Measurements from ENCODE around the gene MDM4. TPM values are rescaled to one million over a fixed set of nuclear protein-coding genes. Genes with fewer than 3 reads are reported as not detected.

MDM4 gene
- total and polyA plus RNA-seq, 2 donors (not counting 3 experiments of a cell fraction or from before 2014, with no cell fraction given) = 11.7 to 67.0 TPM

- Histone ChIP-seq H3K9ac (replicated peaks; ENCODE audit: extremely low read depth, insufficient read depth, low read length) (no peak overlapping the region), H4K20me1 (replicated peaks; ENCODE audit: control insufficient read depth, extremely low read depth, insufficient read depth, low read length) (no peaks in the 10 kb centered on the region), H3K9me1 (replicated peaks; ENCODE audit: control insufficient read depth, extremely low read depth, insufficient read depth, low read length) (no peaks in the 10 kb centered on the region), H3K4me3 (replicated peaks in 1 of 3; ENCODE audit: insufficient read depth in 1 of 3, low read depth in 1 of 3, low read length in 3 of 3) (no peak overlapping the region), H3K79me2 (ENCODE audit: control insufficient read depth, insufficient read depth, low read length) (no peaks in the 10 kb centered on the region), H3K4me1 (ENCODE audit: control insufficient read depth, extremely low read depth, insufficient read depth, low read length) (no peaks in the 10 kb centered on the region), H3K9me3 (replicated peaks; ENCODE audit: control insufficient read depth, insufficient read depth, low read length) (no peaks in the 10 kb centered on the region), H3K27ac (ENCODE audit: insufficient read depth, low read depth, low read length) (no peak overlapping the region), H3K4me2 (ENCODE audit: insufficient read depth, low read length) (no peak overlapping the region), H3K36me3 (ENCODE audit: control insufficient read depth in 2 of 2, extremely low read depth in 1 of 2, insufficient read depth in 2 of 2, low read length in 2 of 2) (no peaks in the 10 kb centered on the region), H2AFZ (ENCODE audit: low read depth, low read length) (no peak overlapping the region), H3K27me3 (ENCODE audit: control insufficient read depth in 2 of 2, insufficient read depth in 2 of 2, low read length in 2 of 2) (peaks cover 16 to 27% of the 10 kb centered on the region in 2 experiments)
- DNase-seq (ENCODE audit: low read depth, low spot score) = no peak
- no peak for TF ChIP-seq MAX (IDR thresholded peaks at IDR 0.05; ENCODE audit: insufficient read depth, insufficient read length)
- no peak for TF ChIP-seq JUN (IDR thresholded peaks at IDR 0.05; ENCODE audit: borderline replicate concordance, insufficient read depth, insufficient read length, low read depth)
- no peak for TF ChIP-seq POLR2AphosphoS5 (IDR thresholded peaks at IDR 0.05; ENCODE audit: insufficient read depth, low read depth, low read length)
- no peak for TF ChIP-seq FOS (IDR thresholded peaks at IDR 0.05; ENCODE audit: borderline replicate concordance, insufficient read depth, low read length)
- TF ChIP-seq GATA2 (IDR thresholded peaks at IDR 0.05; ENCODE audit: insufficient read depth, insufficient read length, low read depth, low read length) = no peak
- POLR2A ChIA-PET = no interaction called here
- no peak for FAIRE-seq
- CTCF ChIA-PET = no interaction called here
- intact Hi-C loops (cut with micrococcal nuclease) (no loop called here), dilution Hi-C loops (cut with MboI; ENCODE audit: extremely low pct_ligation_motif_present, low sequenced_read_pairs) (no loop called here)
- no TSS peak for BruUV-seq (replicated peaks)
These were observed 82.9 kb downstream of the MDM4 start for GRCh38 chr1:204599098-204599497.

DNA sequence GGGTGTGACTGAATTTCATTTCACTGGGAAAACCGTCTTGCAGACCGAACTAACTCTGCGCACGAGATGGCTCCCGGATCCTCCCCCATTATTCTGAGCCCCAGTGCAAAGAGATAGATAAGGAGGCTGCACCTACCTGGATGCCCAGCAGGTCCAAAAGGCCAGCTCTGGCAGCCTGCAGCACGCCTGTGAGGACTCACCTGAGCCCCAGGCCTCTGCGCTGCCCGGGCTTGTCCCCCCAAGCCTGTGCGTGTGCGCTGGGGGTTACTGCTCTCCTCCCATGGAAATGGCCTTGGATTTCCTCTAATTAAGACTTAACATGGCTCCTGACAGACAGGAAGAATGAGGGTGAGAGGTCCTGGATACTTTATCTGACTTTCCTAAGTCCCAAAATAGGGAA is 83.4 kb downstream of the MDM4 start:
- no peak overlapping the region for H2AFZ ChIP-seq (ENCODE audit: low read depth, low read length)
- peaks cover 16 to 27% of the 10 kb centered on the region in 2 experiments for H3K27me3 ChIP-seq (ENCODE audit: control insufficient read depth in 2 of 2, insufficient read depth in 2 of 2, low read length in 2 of 2)
- no peak overlapping the region for H3K4me2 ChIP-seq (ENCODE audit: insufficient read depth, low read length)
- BruUV-seq (replicated peaks) = no TSS peak
- POLR2A ChIA-PET = no interaction called here
- FAIRE-seq (no peak), DNase-seq (ENCODE audit: low read depth, low spot score) (no peak)
- no peaks in the 10 kb centered on the region for H3K36me3 ChIP-seq (ENCODE audit: control insufficient read depth in 2 of 2, extremely low read depth in 1 of 2, insufficient read depth in 2 of 2, low read length in 2 of 2)
- H3K4me1 ChIP-seq (ENCODE audit: control insufficient read depth, extremely low read depth, insufficient read depth, low read length) = no peaks in the 10 kb centered on the region
- no peaks in the 10 kb centered on the region for H3K9me1 ChIP-seq (replicated peaks; ENCODE audit: control insufficient read depth, extremely low read depth, insufficient read depth, low read length)
- CTCF ChIA-PET = no interaction called here
- H3K4me3 ChIP-seq (replicated peaks in 1 of 3; ENCODE audit: insufficient read depth in 1 of 3, low read depth in 1 of 3, low read length in 3 of 3) = no peak overlapping the region
- H3K9me3 ChIP-seq (replicated peaks; ENCODE audit: control insufficient read depth, insufficient read depth, low read length) = no peaks in the 10 kb centered on the region
- intact Hi-C loops (cut with micrococcal nuclease) (no loop called here), dilution Hi-C loops (cut with MboI; ENCODE audit: extremely low pct_ligation_motif_present, low sequenced_read_pairs) (no loop called here)
- no peaks in the 10 kb centered on the region for H3K79me2 ChIP-seq (ENCODE audit: control insufficient read depth, insufficient read depth, low read length)
- no peaks in the 10 kb centered on the region for H4K20me1 ChIP-seq (replicated peaks; ENCODE audit: control insufficient read depth, extremely low read depth, insufficient read depth, low read length)
- H3K9ac ChIP-seq (replicated peaks; ENCODE audit: extremely low read depth, insufficient read depth, low read length) = no peak overlapping the region
- TF ChIP-seq JUN (IDR thresholded peaks at IDR 0.05; ENCODE audit: borderline replicate concordance, insufficient read depth, insufficient read length, low read depth) (no peak), CTCF (IDR thresholded peaks at IDR 0.05; ENCODE audit: extremely low read depth in 1 of 2, insufficient read depth in 1 of 2, low read depth in 1 of 2, low read length in 2 of 2) (no peak), POLR2A (IDR thresholded peaks at IDR 0.05; ENCODE audit: low read depth, low read length) (no peak), GATA2 (IDR thresholded peaks at IDR 0.05; ENCODE audit: insufficient read depth, insufficient read length, low read depth, low read length) (no peak), FOS (IDR thresholded peaks at IDR 0.05; ENCODE audit: borderline replicate concordance, insufficient read depth, low read length) (no peak), EZH2 (IDR thresholded peaks at IDR 0.05; ENCODE audit: borderline replicate concordance, low read depth, low read length, severe bottlenecking) (no peak), POLR2AphosphoS5 (IDR thresholded peaks at IDR 0.05; ENCODE audit: insufficient read depth, low read depth, low read length) (no peak), MAX (IDR thresholded peaks at IDR 0.05; ENCODE audit: insufficient read depth, insufficient read length) (no peak), MYC (IDR thresholded peaks at IDR 0.05; ENCODE audit: low read depth, low read length) (no peak)
- H3K27ac ChIP-seq (ENCODE audit: insufficient read depth, low read depth, low read length) = no peak overlapping the region

All from endothelial cell of umbilical vein (primary cell).